GM12801 (cell line): ENCODE measurements around the gene FREM1.

Source experiments
- CTCF ChIP-seq: IDR thresholded peaks from one replicate; pipeline ENCODE4 v1.5.1; 2011; ENCODE audit warnings: control low read depth; ENCODE audit not compliant: insufficient read length; ENCODE audit errors: extremely low read depth

FREM1 gene

GRCh38 chr9:14790628-14791027 lies 119.6 kb downstream of the FREM1 start:
- TF ChIP-seq CTCF: no peak

- TF ChIP-seq CTCF: no peak
These were observed 121.4 kb downstream of the FREM1 start for GRCh38 chr9:14788846-14789245.

GRCh38 chr9:14783358-14783757 lies 126.9 kb downstream of the FREM1 start:
- TF ChIP-seq CTCF: no peak

- no peak for TF ChIP-seq CTCF
These were observed 127.8 kb downstream of the FREM1 start for GRCh38 chr9:14782286-14783051.

GRCh38 chr9:14780693-14781092 lies 129.5 kb downstream of the FREM1 start:
- TF ChIP-seq CTCF: no peak

GRCh38 chr9:14780251-14780650 lies 130.0 kb downstream of the FREM1 start:
- no peak for TF ChIP-seq CTCF

- no peak for TF ChIP-seq CTCF
These were observed 130.6 kb downstream of the FREM1 start for GRCh38 chr9:14779566-14780022.
